Fibroblast of upper back skin (primary cell): ENCODE results near the gene SLC17A7.

Experiments used
- DNase-seq: peaks from one replicate; pipeline ENCODE4 v3.0.0-alpha.2; 2013

Gene SLC17A7

DNA sequence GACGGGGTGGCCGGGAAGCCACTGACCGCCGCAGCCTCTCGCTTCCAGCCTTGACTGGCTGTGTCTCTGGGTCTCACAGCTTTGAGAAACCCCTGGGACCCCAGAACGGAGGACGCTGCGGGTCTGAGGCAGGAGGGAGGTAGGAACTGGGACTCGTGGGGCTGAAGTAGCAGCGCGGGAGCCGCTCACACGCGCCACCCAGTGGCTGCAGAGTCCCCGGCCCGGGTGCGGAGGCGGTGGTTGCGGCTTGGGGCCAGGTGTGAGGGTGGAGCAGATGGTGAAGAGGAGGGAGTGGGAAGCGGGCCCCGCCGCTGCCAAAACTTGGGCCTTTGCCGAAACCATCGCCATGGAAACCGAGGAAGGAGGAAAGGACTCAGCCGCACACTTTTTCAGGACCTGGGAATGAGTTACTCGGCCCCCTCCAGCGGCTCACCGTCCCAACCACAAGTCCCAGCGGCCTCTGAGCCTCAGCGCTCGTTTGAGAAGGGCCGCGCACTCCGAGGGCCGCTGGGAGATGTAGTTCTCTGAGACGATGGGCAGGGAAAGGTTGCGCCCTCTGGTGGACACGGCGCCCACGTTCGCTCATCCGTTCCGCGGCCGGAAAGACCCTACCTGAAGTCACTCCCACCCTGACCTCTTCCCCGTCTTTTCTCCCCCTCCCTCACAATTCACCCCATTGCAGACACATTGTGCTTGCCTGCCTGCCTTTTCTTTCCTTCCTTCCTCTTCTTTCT lies 2.2 kb upstream of the SLC17A7 start:
- peak; percentile 95 for DNase-seq

DNA sequence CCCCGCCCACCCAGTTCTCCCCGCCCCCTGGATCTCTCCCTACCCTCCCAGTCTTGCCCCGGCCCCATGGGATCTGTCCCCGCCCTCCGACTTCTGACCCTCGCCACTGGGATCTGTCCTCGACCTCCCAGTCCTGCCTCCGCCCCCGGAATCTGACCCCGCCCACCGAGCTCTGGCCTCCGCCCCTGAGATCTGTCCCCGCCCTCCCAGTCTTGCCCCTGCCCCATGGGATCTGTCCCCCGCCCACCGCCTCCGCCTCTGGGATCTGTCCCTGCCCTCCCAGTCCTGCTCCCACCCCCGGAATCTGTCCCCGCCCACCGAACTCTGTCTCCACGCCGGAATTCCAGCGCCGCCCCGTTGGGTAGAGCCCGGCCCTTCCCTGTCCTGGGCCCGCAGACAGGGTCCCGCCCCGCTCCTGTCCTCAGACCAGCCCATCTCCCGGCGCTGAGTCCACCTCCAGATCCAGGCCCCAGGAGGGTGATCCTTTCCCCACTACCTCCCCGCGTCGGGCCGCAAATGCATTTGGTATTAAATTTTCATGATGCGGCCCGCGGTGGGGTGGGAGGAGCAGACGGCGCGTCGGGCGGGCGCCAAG lies 1.5 kb upstream of the SLC17A7 start:
- peak; percentile 85 for DNase-seq

DNA sequence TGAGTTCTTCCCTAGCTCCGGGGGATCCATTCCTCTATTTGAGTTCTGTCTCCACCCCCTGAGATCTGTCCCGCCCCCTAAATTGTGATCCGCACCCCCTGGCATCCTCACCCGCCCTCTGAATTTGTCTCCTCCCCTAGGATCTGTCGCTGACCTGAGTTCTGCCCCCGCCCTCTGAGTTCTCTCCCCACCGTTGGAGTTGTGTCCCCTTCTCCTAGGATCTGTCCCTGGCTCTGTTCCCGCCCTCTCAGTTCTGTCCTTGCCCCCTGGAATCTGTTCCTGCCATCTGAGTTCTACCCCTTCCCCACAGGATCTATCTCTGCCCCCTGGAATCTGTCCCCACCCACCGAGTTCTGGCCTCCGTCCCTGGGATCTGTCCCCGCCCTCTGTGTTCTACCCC lies 1.0 kb upstream of the SLC17A7 start:
- no peak for DNase-seq

DNA sequence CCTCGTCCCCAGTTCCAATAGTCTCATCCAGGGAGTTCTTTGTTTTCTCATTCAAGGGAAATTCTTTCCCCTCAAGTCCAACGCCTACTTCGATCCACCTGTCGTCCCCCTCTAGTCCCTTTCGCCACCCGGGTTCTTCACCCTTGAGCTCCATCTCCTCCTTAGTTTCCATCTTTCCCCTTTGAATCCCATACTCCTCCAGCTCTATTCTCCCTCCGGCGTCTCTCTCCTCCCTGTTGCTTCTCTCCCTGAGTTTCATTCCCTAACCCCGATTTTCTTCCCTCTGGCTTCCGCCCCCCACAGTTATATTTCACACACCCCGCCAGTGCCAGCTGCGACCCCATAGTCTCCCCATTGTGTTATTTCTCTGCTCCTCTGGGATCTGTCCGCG lies 628 bp upstream of the SLC17A7 start:
- no peak for DNase-seq

DNA sequence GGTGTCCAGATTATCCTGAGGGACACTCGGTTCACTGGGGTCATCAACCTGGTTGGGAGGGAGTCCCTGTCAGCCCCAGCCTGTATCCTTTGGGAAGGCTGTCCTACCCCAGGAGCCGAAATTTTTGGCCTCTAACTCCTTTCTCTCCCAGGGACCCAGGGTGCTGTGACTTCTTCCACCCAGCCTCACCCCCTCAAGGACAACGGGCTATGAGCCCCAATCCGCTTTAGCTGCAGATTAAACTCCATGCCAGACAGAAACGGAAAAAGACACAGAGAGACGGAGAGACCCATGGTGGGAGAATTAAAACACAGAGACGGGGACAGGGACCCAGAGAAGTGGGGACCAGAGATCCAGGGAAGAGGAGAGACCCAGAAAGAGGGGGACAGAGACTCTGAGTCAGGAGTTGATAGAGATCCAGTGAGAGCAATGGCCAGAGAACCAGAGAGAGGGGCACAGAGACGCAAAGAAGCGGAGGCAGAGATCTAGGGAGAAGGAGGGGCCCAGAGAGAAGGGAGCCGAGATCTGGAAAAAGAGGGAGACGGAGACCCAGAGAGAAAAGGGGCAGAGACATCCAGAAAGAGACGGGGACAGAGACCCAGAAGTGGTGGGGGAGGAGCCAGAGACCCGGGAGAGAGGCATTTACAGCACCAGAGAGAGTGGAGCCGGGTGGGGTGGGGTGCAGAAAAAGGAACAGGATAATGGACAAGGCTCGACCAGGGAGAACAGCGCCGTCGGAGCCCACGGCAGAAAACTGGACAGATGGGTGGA lies 703 bp downstream of the SLC17A7 start:
- no peak for DNase-seq

DNA sequence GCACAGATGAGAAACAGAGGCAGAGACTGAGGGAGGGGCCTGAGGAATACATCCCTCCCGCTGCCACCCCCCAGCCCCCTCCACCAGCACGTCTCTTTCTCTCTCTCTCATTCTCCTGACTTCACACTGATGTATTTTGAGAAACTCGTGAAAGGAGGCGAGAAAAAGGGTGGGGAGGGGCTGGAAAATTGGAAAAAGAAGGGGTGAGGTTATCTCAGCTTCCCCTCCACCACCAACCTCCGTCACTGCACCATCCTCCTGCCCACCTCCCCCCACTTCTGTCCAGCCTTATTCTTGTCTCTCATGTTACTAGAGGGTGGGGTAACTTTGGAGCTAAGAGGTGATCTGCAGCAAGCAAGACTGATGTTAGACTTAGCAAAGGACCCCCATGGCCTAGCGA lies 1.5 kb downstream of the SLC17A7 start:
- DNase-seq = no peak

DNA sequence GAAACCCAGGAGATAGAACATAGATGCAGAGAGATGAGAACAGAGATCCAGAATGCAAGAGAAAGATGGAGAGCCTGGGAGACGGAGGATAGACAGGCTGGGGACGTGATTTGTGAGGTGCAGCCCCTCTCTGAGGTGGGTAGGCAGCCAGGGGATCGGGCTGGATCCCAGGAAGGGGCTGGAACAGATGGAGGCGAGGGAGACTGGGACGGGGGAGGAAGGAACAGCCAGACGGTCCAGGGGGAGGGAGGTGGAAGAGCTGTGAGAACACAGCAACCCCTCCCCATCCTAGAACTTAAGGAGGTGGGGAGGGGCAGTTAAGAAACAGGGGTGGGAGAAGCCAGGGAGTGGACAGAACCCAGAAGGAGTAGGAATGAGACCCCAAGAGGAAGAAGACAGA lies 3.1 kb downstream of the SLC17A7 start:
- DNase-seq = no peak

DNA sequence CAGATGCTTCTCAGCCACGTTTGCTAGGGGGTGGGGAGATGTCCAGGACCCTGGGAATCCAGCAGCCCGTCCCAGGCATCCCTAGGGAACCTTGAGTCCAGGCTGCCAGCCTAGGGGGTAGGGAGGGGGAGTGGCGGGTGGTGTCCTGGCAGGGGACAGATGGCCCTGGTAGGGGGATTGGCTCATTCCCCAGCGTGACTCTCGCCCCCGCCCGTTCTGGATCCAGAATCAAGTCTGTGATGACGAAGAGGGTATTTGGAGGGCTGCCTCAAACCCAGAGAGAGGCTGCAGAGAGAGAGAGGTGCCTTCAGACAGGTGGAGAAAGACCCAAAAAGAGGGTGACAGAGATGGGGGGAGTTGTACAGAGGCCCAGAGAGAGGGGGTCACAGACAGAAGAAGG lies 4.1 kb downstream of the SLC17A7 start:
- DNase-seq = no peak

DNA sequence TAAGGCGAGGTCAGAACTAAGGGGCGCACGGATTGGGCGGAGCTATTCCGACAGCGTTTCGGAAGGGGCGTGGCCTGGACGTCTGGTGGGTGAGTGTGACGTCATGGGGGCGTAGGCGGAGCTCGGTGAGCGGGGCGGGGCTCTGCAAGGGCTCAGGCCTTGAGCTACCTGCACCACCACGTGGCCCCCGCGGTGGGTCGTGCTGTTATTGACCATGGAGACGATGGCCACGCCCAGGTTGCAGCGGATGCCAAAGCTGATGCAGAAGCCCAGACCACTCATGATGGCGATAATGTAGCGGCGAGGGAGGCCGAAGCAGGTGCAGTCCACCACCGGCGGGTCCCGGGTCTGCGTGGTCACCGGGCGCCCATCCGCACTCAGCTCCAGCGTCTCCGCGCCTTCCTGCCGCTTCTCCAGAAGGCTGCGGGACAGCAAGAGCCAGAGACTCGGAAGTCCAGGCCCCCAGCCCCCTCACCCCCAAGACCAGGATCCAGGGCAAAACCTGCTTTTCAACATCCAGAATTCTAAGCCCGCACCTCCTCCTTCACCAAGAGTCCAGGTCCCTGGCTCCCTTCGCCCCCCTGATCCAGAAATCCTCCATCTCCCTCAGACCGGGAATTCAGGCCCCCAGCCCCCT lies 4.8 kb downstream of the SLC17A7 start:
- DNase-seq = no peak

DNA sequence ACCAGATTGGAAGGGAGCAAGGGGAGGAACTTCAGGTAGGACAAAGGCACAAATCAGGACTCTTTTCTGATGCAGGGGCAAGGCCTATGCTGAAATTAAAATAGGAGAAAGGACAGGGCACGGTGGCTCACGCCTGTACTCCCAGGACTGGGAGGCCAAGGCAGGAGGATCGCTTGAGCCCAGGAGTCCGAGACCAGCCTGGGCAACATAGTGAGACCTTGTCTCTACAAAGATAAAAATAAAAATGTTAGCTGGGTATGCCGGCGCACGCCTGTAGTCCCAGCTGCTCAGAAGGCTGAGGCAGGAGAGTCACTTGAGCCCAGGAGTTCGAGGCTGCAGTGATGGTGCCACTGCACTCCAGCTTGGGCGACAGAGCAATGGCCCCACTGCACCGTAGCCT lies 5.7 kb downstream of the SLC17A7 start:
- DNase-seq = no peak

DNA sequence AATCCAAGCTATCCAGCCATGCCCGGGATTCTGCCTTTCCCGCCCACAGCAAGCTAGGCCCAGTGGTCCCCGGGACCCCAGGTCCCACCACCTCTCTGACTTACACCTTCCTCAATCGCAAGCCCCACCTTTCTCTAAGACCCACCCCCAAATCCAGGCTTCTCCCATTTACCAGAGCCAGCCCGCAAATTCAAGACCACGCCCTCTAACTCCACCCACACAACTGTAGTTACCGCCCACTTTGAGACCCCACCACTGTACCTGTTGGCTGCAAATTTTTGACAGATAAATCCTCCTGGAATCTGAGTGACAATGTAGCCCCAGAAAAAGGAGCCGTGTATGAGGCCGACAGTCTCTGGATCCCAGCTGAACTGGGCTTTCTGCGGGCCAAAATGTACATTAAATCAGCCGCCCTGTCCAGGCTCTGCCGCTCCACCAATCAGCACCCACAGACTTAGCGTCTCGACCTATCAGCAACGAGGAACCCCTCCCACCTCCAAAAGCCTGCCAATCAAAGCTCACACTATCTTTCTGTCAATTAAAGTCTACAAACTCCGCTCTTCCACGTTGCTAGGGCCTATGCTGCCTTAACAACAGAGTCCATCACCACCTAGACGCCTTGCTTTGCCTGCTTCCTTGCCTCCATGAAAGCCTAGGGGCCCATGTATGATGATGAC lies 6.3 kb downstream of the SLC17A7 start:
- no peak for DNase-seq

DNA sequence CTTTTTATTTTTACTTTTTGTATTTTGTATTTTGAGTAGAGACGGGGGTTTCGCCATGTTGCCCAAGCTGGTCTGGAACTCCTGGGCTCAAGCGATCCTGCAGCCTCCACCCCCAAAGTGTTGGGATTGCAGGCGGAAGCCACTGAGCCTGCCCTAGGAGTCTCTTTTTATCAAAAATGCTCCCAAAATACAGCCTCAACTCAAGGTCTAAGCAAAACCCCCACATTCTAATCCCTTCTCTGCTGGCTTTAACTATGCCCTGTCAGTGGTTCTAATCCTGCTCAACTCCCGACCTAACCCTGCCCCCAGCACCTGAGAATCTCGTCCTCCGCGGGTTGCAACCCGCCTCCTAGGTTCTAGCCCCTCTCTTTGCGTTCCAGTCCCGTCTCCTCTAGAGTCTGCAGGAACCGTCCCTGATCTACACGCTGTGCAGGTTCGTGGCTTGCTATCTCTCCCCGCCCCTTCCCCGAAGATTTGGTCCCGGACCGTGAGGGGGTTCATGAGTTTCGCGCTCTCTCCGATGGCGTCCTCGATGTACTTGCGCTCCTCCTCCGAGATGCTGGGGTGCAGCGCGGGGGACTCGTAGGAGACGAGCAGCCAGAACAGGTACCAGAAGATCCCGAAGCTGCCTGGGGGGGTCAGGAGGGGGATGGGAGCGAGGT lies 8.0 kb downstream of the SLC17A7 start:
- no peak for DNase-seq

DNA sequence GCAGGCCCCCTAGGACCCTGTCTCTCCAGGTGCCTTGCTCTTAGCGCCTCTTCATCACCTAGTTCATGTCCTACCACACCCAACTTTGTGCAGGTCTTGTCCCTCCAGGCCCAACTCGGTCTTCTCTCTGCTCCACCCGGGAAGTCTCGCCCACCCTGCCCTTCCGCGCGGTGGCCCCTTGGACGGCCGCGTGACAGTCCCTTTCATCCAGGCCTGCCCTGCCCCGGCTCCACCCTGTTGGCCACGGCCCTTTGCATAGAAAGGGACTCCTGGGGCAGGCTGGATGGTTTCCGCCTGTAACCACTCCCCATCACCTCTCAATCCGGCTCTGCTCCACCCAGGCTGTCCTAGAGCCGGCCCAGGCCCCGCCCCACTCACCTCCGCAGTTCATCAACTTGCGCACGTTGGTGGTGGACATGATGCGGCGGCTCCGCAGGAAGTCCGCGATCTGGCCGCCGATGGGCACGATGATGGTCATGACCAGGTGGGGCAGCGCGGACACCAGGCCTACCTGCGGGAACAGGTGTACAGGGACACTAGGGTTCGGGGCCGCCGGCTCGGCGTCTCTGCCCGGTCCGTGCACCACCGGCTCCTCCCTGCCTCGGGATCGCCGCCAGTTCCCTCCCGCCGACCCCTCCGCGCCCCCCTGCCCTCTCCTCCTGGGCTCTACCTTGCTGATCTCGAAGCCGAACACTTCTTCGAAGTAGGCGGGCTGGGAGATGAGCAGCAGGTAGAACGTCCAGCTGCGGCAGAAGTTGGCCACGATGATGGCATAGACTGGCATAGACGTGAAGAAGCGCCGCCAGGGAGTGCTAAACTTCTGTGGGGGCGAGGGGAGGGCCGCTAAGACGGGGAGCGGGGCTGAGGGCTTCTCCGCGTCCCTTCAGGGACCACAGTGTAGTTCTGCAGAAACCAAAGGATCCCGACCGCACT lies 8.9 kb downstream of the SLC17A7 start:
- DNase-seq = no peak

DNA sequence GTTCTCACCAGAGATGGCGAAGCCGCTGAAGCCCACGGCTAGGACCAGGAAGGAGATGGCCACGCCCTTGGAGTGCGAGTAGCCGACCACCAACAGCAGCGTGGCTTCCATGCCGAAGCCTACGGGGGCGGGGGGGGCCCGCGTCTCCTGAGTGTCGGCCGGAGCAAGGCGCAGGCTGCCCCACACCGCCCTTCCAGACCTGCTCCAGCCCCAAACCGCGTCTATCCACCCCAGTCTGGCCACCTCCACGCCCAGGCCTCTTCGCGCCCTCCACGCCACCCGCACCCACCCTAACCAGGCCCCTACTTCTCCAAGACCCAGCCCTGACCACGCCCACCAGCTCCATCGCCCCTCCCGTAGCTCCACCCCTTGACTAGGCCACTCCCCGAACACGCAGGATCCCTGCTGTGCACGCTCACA lies 10.0 kb downstream of the SLC17A7 start:
- no peak for DNase-seq

DNA sequence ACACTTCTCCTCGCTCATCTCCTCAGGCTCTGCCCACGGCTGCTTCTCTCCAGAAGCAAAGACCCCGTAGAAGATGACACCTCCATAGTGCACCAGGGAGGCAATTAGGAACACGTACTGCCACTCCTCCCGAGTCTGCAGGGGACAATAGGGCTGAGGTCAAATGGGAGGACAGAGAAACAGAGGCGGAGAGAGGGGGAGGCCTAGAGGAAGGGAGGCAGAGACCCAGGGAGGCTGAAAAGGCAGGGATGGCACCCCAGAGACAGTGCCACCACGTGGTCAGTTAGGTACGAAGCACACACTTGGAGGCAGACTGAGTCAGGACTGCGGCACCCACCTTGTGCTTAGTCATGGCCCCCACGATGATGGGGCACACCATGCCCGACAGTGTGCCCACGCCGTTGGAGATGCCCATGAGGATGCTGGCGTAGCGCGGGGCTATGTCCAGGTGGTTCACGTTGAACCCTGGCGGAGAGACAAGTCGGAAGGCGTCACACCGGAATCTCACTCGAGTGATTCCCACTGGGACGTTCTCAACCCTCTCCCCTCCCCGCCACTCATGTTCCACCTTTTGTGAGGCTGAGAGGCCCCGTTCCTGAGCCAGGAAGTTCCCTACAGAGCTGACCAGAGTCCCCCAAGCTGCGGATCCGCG lies 10.5 kb downstream of the SLC17A7 start:
- no peak for DNase-seq

DNA sequence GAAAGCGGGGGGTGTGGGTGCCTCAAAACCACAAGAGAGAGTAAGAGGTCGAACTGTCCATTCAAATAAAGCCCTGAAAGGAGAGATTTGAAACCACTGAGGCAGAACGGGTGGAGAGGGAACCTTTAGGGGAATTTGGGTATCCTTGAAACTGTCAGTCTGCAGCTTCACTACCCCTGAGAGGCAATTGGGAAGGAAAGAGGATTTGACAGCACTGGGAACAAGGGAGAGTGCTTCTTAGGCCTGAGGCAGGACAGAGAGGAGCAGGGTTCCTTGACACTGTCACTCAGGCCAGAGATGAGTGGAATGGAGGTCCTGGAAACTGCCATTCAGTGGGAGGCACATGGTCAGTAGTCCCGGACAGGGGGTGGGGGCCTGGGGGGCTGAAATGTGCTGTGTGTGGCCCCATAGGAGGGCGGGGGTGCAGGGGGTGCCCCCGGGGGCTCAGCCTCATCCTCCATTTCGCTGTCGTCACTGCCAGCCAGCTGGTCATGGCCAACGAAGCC lies 11.1 kb downstream of the SLC17A7 start:
- DNase-seq = no peak

DNA sequence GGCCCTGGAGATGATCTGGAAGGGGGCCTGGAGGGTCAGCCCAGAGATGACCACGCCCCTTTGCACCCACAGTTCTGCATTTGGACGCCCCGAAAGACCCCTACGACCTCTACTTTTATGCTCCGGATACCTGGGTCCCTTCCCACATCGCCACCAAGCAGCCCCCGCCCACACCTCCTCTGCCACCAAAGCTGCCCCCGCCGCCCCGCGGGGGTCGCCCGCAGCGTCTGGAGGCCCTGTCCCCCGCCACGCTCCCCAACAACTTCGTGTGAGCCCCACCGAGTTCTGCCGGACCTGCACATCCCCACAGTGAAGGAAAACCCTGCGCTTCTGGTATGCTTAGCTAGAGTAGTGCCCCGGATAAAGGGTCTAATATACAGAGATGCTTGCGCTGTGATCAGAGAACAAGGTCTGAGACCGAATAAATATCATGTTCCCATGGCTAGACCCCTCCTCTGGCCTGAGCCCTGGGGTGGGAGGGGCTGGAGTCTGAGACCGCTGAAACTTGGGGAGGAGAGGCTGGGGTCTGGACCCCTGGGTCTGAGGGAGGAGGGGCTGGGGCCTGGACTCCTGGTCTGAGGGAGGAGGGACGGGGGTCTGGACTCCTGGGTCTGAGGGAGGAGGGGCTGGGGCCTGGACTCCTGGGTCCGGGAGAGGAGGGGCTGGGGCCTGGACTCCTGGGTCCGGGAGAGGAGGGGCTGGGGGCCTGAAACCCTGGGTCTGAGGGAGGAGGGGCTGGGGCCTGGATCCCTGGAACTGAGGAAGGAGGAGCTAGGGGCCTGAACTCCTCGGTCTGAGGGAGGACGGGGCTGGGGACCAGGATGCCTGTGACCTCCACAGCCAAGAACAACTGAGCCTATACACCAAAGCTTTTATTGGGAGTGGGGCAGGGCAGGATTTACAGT lies 12.5 kb downstream of the SLC17A7 start:
- DNase-seq = no peak

DNA sequence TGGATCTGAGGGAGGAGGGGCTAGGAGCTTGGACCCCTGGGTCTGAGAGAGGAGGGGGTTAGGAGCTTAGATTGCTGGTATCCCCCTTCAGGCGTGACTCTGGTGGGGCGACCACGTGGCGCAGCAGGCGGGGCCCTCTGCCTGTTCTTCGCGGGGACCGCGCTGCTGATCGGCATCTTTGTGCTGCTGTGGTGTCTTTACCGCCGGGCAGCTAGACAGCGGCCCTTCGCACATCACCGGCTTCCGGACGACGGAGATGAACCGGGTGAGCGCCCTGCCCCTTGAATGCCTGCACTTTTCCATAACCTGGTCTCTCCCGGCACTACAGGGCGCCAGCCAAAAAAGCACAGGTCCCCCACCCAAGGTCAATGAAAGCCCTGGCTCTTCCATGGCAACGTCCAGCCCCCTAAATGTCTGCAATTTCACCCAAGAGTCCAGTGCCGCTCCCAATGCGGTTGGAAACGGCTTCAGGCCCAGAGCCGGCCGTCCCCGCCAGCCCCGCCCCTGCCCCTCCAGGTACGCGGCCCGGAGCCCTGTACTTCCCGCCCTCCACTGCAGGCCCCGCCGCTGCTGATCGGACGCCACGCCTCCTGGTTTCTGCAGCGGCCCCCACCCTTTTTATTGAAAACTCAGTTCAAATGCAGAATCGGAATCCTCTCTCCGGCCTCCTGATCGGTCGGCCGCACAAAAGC lies 13.3 kb downstream of the SLC17A7 start:
- DNase-seq = no peak

DNA sequence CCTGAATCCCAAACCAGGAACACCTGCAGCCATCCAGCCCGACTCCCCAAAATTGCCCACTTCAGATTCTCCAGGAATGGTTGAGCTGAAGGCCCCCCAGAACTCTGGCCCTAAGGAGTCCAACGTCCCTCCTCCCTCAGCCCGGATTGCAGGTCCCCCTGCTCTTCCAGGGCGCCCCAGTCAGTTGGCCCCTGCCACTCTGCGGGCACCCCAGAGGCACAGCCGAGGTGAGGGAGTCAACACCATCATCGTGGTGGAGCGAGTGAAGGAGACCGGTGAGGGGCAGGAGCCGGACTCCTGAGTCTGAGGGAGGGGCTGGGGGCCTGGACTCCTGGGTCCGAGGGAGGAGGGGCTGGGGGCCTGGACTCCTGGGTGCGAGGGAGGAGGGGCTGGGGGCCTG lies 14.0 kb downstream of the SLC17A7 start:
- no peak for DNase-seq
